ENCODE measurements around the gene PDZRN3.

The PDZRN3 gene

DNA sequence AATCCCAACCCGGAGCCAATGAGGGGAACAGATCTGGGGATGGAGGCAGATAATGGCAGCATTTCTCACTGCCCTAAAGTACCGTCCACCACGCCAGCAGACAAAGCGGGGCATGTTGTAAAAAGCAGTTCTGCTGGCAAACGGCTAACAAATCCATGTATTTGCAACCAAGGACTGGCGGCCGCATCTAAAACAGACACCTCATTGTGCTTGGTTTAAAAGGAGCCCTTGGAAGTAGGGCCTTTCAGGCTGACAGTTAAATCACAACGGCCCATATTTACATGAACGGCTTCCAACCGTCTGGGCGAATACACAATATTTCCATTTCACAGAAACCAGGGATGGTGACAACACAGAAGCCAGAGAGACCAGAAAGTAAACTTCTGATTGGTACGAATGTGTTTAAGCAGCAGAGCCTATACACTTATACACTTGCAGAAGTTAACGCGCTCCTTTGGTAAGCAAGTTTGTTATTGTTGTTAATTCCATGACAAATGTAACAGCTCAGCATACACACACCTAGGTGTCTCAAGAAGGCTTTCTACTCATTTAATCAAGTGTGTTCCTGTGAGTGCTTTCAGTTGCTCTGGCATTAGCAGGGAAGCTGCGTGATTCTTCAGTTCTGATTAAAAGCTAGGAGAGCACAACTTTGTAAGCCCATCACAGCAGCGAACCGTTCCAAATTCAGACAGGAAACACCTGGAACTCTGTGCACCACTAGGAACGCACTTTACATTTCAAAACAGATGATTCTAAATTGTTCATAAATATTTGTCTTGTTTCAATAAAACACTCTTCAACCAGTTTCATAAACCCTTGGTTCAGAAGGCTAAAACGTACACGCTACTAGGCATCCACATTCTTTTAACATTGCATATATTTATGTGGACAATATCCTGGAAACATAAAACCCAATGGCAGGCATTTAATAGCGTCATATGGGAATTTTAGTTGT is 112.9 kb downstream of the PDZRN3 start:
- no peak for DNase-seq

DNA sequence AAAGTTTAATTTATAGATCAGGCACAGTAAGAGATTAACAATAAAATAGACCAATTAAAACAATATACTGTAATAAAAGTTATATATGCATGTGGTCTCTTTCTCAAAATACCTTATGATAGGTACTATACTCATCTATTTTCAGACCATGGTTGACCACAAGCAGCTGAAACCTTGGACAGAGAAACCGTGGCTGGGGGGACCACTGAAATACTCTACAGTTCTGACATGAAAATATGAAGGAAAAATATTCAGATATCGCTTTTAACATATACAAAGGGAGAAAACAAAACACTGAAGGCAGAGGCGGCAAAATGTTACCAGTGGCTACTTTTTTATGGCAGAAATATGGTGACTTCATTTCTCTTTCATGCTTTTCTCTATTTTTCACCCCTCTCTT is 114.0 kb downstream of the PDZRN3 start:
- no peak for DNase-seq

DNA sequence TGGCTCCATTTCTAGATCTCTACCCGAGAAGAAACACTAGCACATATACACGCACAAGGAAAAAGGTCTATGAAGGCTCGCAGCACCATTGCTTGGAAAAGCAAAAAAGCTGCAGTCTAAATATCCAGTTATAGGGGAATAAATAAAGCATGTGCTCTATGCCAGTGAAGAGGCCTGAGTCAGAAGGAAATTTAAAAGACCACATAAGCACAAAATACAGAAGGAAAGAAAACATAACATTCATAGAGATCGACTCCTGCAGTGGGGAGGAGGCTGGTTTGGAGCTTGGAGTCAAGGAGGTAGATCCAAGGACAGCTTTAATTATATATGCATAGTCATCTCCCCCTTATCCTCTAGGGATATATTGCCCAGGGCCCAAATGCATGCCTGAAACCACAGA is 114.4 kb downstream of the PDZRN3 start:
- DNase-seq = no peak

DNA sequence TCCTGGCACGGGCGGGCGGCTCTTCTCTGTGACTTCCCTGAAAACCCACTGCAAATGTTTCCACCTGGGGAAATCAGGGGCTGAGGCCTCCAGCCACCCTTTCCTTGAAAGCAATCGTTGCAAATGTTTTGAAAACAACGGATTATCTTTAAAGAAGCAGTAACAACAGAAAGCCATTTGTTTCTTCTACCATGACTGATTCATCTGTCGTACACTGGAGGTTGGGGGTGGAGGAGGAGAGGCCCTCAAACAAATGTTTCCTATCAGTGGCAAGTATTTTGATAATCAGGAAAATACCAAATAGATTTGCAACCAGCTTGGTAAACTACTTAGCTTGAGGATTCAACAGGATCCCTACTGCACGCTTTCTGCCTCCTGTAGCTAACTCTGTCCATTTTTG is 114.9 kb downstream of the PDZRN3 start:
- DNase-seq = no peak

DNA sequence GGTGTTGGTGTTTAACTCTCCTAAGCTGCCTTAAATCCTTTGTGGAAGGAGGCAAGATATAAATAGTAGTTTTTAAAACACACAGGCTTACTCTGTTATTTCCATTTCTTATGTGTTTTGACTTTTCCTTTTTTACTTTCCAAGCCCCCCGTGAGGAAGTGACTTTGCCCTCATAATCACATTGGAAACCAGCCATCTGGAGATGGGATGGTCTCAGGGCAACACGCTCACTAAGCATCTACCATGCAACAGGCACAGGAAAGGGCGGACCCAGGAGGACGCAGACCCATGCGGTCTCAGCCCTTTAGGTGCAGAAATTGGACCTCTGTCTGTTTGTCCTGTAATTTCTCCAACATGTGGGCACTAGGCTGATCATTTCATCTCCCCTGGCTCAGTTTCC is 115.7 kb downstream of the PDZRN3 start:
- no peak for DNase-seq

DNA sequence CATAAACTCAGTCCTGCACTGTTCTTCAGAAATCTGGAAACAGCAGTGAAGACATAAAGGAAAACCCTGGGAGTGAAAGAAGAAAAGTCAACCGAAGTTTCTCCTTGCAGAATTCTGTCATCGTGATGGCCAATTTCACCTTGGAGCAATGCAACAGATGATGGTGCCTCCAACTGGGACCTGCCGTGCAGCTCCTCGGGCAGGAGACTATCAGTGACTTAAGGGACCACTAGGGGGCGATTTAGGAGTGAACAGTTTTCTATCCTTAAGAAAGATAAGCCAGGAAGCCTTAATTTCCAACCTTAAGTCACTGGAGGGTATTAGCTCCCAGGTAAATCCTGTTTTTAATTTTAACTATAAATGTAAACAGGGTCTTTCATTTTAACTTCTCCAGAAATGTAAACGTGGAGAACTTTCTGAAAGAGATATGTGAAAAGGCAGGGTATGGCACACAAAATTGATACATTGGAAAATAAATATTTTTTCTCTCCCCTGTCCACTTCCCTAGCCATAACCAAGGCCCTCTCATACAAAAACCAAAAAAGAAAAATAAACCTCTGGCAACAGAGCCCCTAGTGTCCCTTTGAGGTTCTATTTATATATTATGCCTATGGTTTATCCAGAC is 116.3 kb downstream of the PDZRN3 start:
- DNase-seq = no peak

DNA sequence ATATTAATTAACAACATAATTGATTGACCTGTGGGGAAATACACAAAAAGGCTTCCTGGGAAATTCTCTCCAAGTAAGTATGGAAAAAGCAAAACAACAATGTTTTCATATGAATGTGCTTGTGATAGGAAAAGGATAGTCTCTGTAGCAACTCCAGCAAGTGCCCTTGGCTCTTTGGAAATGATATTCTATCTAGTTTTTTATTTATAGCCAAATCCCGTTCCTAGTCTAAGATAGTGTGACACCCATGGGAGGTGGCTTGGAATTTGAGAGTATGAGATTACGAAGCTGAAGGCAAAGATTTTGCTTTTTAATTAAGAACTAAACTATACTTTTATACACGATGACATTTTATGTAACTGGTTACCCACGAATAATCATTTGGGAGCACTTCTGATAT is 119.9 kb downstream of the PDZRN3 start:
- no peak for DNase-seq

DNA sequence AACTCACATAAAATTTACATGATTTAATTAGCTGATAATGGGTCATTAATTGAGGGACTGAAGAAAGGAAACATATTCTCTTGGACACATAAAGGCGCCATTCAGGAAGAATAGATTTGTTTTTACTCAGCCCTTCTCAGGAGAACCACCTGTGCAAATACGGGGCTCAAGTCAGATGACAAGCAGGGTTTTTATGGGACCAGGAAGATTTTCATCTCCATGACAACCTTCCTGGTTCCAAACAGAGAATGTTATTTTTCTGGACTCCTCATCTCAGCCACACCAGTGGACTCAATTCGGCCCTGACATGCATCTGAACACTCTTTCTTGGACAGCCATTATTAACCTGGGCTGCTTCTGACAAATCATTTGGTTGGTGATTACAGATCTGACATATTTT is 120.5 kb downstream of the PDZRN3 start:
- peak; percentile 53 for DNase-seq

DNA sequence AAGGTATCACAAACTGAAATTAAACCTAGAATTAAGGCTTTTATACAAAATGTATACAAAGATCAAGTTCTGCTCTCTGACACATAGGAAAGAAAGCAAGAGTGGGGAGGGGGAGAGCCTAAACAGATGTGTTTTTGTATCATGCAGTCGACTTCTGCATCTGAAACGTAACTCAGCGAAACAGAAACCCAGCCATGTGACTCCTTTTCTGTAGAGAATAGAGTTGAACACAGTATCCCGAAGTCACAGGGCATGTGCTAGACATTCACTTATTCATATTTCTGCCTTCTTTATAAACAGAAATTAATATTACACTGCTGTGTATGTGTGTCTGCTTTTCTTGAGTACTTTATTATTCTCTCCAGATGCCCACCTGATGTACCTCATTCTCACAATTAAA is 121.0 kb downstream of the PDZRN3 start:
- DNase-seq = no peak

DNA sequence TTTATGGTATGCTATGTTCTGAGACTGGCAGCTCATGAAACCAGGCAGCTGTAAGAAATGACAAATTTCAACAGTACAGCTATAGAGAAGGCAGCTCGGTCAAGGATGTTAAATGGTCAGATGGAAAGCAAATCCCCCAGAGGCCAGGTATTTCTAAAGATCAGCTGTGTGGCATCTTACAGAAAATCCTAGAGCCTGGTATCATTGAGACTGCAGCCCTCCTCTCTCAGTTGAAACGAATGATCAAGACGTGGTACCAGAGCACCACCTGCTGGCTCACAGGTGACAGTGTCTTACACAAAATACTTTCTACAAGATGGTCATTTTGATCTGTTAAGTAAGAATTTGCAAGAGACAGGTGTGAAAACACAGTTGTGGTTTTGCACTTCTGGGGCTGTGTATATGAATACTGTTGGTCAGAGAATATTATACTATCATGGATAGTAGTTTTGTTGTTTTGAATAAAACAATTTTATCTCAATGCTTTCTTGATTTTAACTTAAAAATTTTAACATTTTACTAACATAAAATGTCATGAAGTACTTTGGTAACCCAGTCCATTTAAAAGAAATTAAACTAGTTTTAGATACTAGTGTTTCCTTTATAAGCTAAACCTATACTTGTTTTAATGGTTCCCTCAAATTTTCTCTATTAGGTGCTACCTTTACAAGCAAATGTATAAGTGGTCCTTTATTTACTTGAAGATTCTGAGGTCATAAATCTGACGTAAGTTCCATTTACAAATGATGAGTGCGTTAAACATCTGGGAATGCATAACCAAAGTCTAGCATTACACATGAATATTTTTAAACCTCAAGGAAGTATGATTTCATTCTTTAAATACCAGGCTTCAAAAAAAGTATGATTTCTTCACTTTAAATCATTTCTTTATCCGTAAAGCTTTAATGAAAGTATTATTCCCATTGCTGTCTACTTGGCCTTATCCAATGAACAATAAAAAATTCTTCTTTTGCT is 121.8 kb downstream of the PDZRN3 start:
- peak; percentile 7 for DNase-seq

DNA sequence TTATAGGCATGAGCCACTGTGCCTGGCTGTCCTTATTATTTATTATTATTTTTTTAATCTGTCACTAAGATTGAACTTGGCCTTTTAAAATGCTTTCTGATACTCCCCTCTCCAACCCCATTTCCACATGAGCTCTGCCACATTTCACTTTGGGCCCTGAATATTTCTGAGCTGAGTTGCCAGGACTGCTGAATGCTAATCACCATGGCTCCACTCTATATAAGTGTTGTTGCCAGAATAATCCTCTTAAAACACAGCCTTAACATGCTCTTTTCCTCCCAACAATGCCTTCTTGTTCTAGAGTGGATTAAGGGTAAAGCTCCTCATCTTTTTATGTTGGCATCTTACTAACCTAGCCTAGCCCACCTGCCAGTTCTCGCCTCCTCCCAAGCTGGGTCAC is 124.4 kb downstream of the PDZRN3 start:
- DNase-seq = no peak

DNA sequence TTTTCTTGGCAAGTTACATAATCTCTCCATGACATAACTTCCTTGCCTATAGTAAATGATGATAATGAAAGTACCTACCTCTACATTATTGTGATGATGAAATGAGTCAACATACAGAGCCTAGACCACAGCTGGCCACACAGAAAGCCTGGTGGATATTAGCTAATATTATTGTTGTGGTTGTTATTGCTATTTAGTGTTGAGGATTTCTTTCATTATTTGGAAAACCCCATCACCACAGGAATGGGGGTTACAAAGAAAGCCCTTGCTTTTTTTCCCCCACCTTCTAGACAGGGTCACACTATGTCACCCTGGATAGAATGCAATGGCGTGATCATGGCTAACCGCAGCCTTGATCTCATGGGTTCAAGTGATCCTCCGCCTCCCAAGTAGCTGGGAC is 125.0 kb downstream of the PDZRN3 start:
- DNase-seq = no peak

DNA sequence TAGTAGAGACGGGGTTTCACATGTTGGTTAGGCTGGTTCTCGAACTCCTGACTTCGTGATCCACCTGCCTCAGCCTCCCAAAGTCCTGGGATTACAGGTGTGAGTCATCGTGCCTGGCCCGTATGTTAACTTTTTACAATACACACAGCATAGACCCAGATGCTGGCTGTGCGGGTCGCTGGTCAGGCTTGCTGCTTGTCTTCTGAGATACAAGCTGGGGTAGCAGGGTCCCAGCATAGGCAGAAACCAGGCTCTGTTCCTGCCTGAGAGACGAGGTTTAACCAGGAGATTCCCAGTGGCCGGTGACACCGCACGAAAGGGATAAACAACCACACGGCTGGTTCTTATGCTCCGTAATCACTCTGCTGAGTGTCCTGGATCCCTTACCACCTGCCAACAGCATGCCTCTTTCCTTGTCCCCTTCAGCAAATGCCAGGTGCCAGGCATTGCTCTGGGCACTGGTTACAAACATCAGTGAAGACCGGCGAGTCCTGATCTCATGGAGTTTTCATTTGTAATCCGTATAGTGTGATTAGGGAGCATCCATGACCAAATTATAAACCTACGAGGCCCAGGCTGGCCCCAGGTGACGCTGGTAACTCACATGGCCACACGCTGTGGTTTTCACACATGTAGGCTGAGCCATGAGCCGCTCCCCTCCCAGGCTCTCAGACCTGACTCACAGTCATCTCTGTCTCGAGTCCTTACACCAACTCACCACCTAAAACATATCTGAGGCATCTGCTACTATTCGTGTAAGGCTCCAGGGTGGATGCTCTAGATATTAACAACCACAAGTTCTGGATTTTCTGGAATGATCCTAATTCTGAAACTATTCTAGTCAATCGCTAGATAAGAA is 125.7 kb downstream of the PDZRN3 start:
- DNase-seq = no peak

DNA sequence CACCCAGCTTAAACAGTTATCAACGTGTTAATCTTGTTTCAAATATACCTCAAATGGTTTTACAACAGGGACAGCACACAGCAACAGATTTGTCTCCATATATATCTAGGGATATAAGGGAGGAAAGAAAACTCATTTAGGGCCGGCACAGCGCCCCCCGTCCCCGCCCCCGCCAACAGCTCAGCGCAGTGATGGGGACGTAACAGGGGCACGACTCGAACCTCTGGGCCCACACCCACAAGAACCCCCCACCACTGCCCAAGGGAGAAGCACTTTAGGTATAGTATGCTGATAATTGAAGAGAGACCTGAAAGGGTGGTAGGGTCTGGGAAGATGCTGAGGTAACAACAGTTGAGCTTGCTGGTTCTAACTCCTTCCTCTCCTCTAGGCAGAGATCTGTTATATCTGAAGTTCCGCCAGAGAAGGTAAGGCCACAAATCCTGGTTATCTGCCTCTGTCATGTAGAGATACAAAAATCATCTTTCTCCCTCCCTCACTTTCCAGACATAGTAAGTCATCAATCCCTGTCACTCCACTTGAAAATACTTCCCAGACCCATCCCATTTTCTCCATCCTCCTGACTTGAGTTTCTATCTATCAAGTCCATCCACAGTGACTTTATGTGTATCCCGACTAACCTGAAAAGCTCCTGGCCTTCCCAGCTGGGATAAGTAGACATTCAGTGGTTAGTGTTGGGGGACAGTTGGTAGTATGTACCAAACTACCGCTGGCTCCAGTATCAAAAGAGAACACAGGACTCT is 126.9 kb downstream of the PDZRN3 start:
- no peak for DNase-seq

DNA sequence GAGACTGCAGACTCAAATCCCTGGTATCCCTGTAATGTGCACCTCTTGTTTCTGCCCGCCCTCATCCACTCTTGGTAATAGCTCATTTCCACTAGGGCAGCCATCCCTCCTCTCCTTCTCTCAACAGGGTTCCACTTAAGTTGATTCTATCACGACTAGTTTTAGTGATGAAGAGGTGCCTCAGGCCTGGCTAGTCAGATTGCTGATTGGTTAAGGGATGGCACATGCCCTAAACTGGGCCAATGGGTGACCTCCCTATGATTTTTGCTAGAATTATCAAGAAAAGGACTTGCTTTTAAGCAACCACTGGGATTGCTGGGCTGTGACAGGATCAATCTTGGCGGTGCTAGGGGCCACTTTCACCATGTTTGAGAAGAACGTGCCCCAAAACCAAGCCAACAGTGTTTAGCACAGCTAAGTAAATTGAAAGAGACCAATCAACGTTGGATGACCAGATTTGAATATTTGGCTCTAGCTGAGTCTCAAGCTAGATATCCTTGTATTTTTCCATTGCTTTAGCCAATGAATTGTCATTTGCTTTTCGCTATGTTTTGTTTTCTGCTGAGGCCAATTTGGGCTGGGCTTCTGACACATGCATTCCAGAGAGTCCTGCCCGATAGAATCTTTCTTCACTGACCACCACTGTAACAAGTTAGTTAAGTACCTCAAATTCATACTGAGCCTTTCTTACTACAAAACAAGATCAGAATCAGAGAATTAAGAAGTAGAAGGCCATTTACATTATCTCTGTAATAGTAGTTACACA is 131.0 kb downstream of the PDZRN3 start:
- DNase-seq = no peak

DNA sequence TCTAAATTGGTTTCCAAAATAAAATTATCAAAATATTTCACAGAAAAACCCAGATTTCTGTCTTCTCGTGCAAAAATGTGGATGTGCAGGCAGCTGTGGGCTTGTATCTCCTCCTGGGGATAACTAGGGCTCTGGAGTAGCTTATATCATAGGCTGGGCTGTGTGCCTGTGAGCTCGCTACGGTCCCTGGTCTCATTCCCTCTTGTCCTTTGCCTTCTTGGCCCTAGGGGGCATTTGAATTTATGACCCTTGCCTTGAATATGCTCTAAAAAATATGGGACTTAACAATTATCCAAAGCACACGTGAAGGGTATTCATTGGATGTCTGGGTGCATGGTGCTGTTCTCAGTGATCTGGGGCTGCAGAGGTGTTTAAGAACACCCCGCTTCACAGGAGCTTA is 132.6 kb downstream of the PDZRN3 start:
- no peak for DNase-seq

DNA sequence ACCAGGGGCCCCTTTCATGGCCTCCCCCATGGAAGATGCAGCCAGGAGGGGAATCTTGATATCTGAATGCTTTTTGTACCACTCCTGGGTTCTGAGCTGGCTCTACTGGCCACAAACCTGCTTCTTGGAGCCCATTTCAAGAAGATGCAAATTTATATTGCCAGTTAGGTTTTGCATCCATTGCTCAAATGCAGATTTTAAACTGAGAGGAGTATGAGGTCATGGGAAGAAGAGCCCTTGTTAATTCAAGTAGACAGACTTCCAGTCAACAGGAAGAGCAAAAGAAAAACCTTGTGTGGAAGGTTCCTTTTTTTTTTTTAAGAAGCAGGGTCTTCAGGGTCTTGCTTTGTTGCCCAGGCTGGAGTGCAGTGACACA is 133.5 kb downstream of the PDZRN3 start:
- DNase-seq = no peak

DNA sequence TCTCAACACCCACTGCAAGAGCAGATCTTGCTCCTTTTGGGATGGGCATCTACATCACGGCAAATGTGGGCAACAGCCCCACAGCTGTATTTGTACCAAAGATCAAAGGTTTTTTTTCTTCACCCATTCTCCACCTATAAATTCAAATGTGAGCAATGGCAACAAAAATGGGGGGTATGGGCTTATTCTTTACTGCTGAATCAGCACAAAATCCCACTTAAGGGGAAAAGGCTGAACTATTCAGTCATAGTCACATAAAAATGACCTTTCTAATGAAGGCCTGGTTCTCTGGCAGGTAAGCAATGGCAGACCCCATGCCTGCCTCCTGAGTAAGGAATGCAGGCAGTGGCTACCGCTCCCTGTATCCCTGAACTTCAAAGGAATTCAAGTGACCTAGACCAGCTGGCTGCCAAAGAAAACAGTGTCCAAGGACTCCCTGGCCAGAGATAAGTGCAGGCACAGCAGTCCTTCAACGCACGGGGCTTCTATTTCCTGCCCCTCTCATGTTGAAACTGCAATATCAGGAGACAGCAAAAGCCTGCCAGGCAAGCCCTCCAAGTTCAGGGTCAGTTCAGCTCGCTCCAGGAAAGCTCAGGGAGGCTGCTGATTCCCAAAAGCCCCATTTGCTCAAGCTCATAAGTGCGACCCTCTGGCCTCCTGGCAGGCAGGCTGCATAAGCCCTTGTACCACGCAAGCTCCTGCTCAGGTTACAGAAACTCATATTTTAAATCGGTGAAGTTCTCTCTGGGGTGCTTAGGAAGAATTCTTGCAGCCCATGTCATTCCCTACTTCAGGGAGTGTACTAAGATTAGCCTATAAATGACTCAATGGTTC is 134.1 kb downstream of the PDZRN3 start:
- DNase-seq = no peak

DNA sequence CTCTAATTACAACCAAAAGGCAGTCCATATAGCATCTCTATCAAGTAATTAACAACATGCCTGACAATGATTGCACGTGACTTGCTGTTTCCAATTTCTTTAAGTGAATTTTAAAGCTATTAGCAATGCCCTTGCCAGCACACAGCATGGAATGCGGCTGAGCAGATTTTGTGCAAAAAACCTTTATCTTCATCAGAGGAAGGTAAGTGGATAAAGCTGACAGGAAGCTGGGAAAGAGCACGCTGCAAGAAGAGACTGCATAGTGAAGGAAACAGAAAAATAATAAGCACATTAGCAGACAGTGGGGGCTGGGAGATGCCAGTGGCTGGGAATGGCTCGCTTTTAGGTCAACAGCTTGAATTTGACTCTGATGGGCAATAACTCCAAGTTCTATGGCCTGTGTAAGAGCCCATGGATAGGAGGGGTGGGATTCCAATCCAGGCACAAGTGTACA is 138.8 kb downstream of the PDZRN3 start:
- DNase-seq = no peak

Data from NCI-H1417 treated with DMSO at 0.1 percent for 48 hours (cell line).